Smooth muscle cell of the brain vasculature (primary cell): ENCODE results near the gene JOSD1.

Experiments
- DNase-seq: peaks from one replicate; pipeline ENCODE4 v3.0.0-alpha.2; 2012; ENCODE audit warnings: low read depth, low spot score

JOSD1 gene

DNA sequence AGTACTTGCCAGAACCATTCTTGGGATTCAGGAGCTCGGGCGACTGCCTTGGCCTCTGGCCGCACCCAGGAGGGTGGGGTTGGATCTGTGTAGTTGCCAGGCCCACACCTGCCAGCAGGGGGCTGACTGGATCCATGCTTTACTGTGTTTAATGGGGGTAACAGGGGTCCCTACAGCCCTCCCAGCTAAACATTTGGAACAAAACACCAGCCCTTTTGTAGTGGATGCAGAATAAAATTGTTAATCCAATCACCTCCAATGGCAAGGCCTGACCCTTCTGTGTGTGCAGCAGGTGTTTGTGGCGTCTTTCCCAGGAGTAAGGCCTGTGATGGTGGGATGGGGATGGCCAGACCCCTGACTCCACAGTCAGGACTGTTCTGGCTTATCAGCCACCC, 32.6 kb upstream of the JOSD1 start:
- no peak for DNase-seq

- DNase-seq, result no peak
These were observed 31.6 kb upstream of the JOSD1 start for GRCh38 chr22:38732251-38732815.

DNA sequence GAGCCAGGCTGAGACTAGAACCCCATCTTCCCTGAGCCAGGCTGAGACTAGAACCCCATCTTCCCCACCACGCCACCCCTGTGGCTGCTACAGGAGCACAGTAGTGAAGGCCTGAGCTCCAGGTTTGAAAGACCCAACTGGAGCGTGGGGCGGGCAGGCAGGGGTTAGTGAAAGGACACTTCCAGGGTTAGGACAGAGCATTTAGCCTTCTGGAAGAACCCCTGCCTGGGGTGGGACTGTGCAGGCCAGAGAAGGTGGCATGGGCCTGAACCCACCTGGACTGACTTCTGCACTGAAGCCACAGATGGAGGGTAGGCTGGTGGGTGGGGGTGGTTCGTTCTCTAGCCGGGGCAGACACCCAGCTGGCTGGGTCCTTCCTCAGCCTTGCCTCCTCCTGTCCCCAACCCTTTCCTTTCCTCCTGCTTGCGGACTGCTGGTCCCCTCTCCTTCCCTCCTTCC, 31.0 kb upstream of the JOSD1 start:
- DNase-seq, result no peak

DNA sequence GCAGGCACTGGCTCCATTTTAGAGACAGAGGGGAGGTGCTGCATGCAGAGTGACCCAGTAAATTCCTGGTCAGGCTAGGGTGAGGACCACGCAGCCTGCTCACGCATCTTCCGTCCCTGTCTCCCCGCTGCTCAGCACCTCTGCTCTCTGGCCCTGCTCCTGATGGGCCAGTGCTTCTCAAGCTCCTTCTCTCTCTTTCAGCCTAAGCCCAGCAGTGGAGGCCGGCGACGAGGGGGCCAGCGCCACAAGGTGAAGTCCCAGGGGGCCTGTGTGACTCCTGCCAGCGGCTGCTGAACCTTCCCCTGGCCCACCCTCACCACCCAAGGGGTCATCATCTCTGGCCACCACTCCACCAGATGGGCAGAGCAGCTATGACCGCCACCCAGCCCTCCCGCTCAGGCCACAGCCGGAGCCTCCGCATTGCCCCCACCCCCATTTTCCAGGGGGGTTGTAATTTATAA, 29.7 kb upstream of the JOSD1 start:
- no peak for DNase-seq

GRCh38 chr22:38729946-38730345, 29.2 kb upstream of the JOSD1 start:
- no peak for DNase-seq

GRCh38 chr22:38728871-38729796, 28.4 kb upstream of the JOSD1 start:
- peak; percentile 73 for DNase-seq

GRCh38 chr22:38727530-38728451, 27.0 kb upstream of the JOSD1 start:
- no peak for DNase-seq

DNA sequence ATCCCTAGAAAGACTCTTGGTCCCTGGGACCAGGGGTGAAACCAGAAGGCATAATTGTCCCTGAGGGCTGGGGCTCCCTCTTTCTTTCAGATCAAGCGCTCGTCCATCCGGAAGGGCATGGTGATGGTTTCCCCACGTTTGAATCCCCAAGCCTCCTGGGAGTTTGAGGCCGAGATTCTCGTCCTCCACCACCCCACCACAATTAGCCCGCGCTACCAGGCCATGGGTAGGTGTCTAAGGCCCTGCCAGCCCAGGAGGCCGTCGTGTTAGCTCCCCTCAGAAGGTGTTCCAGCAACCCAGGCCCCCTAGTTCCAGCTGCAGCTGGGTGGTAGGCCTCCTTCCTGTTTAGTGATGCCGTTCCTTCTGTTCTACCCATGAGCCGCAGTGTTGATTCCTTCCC, 26.4 kb upstream of the JOSD1 start:
- no peak for DNase-seq

DNA sequence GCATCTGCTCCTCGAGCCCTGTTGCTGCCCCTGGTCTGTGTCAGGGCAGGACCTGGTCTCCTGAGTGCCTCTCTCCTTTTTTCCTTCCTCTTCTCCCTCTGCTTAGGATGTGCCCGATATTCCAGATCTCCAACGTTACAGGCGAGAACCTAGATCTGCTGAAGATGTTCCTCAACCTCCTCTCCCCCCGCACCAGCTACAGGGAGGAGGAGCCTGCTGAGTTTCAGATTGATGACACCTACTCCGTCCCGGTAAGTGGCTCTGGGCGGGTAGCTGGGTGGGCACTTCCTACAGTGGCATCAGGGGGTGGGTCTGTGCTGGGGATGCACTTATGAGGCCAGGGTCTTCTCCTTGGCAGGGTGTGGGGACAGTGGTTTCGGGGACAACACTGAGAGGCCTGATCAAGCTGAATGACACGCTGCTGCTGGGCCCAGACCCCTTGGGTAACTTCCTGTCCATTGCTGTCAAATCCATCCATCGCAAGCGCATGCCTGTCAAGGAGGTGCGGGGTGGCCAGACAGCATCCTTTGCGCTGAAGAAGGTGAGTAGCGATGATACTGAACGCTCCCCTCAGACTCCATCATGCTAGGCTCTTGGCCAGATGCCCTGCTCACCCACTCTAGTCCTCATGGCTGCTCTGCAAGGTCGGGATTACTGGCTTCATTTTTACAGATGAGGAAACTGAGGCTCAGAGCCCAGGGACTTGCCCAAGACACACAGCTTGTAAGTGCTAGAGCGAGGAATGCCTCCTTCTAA, 25.3 kb upstream of the JOSD1 start:
- DNase-seq, result no peak

- no peak for DNase-seq
These were observed 24.3 kb upstream of the JOSD1 start for GRCh38 chr22:38724926-38725571.

DNA sequence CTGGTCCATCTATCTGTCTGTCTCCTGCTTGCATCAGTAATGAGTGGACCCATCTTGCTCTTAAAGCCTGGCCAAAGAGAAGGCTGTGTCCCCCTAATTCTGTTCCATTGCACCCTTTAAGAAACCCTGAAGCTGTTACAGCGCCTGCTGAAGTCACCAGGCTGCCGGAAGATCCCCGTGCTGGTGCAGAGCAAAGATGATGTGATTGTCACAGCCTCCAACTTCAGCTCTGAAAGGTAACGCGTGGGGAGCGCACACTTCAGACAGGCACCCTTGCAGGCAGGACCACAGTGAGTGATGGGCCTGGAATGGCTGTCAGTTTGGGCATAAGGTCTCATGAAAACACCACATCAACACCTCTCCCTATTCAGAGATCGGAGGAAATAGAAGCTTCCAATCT, 23.4 kb upstream of the JOSD1 start:
- no peak for DNase-seq

- DNase-seq, result no peak
These were observed 20.8 kb upstream of the JOSD1 start for GRCh38 chr22:38721551-38721950.

- no peak for DNase-seq
These were observed 19.6 kb upstream of the JOSD1 start for GRCh38 chr22:38720350-38720749.

DNA sequence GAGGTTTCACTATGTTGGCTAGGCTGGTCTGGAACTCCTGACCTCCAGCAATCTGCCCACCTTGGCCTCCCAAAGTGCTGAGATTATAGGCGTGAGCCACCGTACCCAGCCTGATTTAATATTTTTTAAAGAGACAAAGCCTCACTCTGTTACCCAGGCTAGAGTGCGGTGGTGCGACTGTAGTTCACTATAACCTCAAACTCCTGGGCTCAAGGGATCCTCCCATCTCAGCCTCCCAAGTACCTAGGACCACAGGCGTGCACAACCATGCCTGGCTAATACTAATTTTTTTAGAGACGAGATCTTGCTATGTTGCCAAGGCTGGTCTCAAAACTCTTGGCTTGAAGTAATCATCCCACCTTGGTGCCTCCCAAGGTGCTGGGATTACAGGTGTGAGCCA, 18.5 kb upstream of the JOSD1 start:
- DNase-seq, result no peak

DNA sequence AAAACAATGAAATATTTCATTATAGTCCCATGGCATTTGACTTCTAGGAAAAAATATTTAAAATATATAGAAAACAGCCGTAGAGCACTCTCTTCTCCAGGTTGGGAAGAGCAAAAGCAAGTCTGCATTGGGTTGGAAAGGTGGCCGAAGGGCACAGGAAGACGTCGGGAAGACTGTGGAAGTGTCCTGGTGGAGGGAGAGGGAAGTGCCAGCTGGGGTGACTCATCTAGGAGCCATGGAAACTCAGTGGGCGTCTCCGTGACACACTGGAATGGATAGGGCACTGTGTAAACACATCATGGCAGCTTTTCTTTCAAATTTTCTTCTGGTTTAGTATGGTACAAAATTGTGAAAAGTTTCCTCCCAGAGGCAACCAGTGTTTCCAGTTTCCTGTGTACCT, 17.7 kb upstream of the JOSD1 start:
- DNase-seq, result no peak

- no peak for DNase-seq
These were observed 16.5 kb upstream of the JOSD1 start for GRCh38 chr22:38717244-38717643.

DNA sequence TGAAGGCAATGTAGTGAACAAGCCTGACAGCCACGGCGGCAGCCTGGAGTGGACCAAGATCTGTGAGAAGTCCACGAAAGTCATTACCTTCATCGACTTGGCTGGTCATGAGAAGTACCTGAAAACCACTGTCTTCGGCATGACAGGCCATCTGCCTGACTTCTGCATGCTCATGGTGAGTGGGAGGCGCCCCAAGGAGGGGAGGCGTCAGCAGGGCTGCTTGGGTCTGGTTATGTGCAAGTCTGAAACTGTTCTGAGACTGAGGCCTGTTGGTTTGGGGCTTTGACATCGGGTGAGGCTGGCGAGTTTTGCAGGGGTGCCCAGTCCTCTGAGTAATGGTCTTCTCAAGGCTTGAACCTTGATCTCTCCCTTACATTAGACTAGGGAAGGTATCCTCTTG, 16.1 kb upstream of the JOSD1 start:
- no peak for DNase-seq

DNA sequence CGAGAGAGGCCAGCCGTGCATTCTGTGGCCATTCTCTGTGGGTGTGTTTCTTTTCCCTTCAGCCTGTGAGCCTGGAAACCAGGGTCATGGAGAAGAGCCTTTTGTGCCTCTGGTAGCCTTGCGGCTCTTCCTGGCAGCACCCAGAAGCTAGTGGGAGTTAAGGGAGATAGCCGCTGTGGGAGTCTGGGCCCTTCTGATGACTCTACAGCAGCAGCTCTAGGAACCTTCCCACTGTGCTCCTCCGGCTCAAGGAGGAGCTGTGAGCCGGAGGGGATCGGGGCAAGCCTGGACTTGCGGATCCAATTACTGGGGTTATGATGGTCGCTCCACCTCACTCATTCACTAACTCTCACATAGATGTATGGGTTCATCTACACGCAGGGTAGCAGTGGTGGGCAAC, 15.5 kb upstream of the JOSD1 start:
- no peak for DNase-seq

GRCh38 chr22:38715852-38716251, 15.1 kb upstream of the JOSD1 start:
- no peak for DNase-seq

- no peak for DNase-seq
These were observed 14.5 kb upstream of the JOSD1 start for GRCh38 chr22:38715176-38715764.
